ENCODE results near the gene ANKRD13B.

DNA sequence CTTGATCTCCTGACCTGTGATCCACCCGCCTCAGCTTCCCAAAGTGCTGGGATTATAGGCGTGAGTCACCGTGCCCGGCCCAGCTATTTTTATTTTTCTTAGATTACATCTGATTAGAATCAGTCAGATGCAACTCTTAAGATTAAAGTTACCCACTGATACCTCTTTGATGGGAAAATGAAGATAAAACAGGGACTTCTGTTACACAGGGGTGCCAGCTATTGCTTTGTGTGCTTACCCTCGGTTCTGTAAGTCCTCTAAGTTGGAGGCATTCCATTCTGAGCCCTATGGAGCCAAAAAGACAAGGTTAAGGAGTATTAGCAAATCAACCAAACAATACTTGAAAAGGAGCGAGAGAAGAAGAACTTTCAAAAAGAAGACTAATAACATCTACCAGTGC lies 62.4 kb downstream of the ANKRD13B start:
- TF ChIP-seq, protein P1, sequence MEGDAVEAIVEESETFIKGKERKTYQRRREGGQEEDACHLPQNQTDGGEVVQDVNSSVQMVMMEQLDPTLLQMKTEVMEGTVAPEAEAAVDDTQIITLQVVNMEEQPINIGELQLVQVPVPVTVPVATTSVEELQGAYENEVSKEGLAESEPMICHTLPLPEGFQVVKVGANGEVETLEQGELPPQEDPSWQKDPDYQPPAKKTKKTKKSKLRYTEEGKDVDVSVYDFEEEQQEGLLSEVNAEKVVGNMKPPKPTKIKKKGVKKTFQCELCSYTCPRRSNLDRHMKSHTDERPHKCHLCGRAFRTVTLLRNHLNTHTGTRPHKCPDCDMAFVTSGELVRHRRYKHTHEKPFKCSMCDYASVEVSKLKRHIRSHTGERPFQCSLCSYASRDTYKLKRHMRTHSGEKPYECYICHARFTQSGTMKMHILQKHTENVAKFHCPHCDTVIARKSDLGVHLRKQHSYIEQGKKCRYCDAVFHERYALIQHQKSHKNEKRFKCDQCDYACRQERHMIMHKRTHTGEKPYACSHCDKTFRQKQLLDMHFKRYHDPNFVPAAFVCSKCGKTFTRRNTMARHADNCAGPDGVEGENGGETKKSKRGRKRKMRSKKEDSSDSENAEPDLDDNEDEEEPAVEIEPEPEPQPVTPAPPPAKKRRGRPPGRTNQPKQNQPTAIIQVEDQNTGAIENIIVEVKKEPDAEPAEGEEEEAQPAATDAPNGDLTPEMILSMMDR (IDR thresholded peaks at IDR 0.05) = no peak
- no peak for TF ChIP-seq POLR2A (IDR thresholded peaks at IDR 0.05)
